Activated T-cell treated with anti-CD3 and anti-CD28 coated beads for 4 hours (primary cell): ENCODE data around the gene DNAJB11.

Source experiments
- DNase-seq: peaks from one replicate; pipeline ENCODE4 v3.0.0-alpha.2; 2020

DNAJB11 gene

GRCh38 chr3:186598108-186598784 lies 27.7 kb downstream of the DNAJB11 start:
- DNase-seq: no peak

GRCh38 chr3:186598794-186599141 lies 28.2 kb downstream of the DNAJB11 start:
- no peak for DNase-seq

GRCh38 chr3:186599142-186599784 lies 28.7 kb downstream of the DNAJB11 start:
- DNase-seq: no peak

- DNase-seq: no peak
Measured at GRCh38 chr3:186599785-186600166, 29.3 kb downstream of the DNAJB11 start.

GRCh38 chr3:186600896-186601295 lies 30.4 kb downstream of the DNAJB11 start:
- DNase-seq: no peak

GRCh38 chr3:186603159-186603558 lies 32.6 kb downstream of the DNAJB11 start:
- no peak for DNase-seq

GRCh38 chr3:186605078-186605477 lies 34.6 kb downstream of the DNAJB11 start:
- DNase-seq: no peak

- DNase-seq: no peak
Measured at GRCh38 chr3:186605561-186606545, 35.3 kb downstream of the DNAJB11 start.

GRCh38 chr3:186608624-186609215 lies 38.2 kb downstream of the DNAJB11 start:
- no peak for DNase-seq

GRCh38 chr3:186609247-186609868 lies 38.8 kb downstream of the DNAJB11 start:
- DNase-seq: no peak

- no peak for DNase-seq
Measured at GRCh38 chr3:186612065-186612464, 41.5 kb downstream of the DNAJB11 start.

- no peak for DNase-seq
Measured at GRCh38 chr3:186612721-186613636, 42.5 kb downstream of the DNAJB11 start, which contains the start of gene AHSG. Gene AHSG (plus strand): TSS chr3:186613060. CDS start chr3:186613142, 82 bp downstream.

- no peak for DNase-seq
Measured at GRCh38 chr3:186613637-186614265, 43.2 kb downstream of the DNAJB11 start.

- no peak for DNase-seq
Measured at GRCh38 chr3:186614266-186614596, 43.7 kb downstream of the DNAJB11 start.

- peak; percentile 67 for DNase-seq
Measured at GRCh38 chr3:186614597-186615483, 44.3 kb downstream of the DNAJB11 start.

- no peak for DNase-seq
Measured at GRCh38 chr3:186616299-186616617, 45.7 kb downstream of the DNAJB11 start.

GRCh38 chr3:186617036-186617946 lies 46.8 kb downstream of the DNAJB11 start:
- peak; percentile 72 for DNase-seq

- no peak for DNase-seq
Measured at GRCh38 chr3:186618318-186618938, 47.9 kb downstream of the DNAJB11 start.

- DNase-seq: no peak
Measured at GRCh38 chr3:186619787-186620212, 49.3 kb downstream of the DNAJB11 start.
